Measurements from ENCODE around the gene EIF4E3.

Gene EIF4E3

GRCh38 chr3:71636482-71636881, 88.7 kb downstream of the EIF4E3 start:
- no peak for DNase-seq (ENCODE audit: low read depth, low spot score)
- TF ChIP-seq CTCF (IDR thresholded peaks at IDR 0.05; ENCODE audit: insufficient read depth, low read length, missing control alignments), result no peak
- CTCF ChIA-PET, result interaction anchor here (1.4 to 1.7 kb wide), 2 partner anchors 16 to 44 kb away, joined by 3 to 4 read pairs; no protein-coding TSS in a partner anchor
- POLR2A ChIA-PET, result no interaction called here
- H3K4me3 ChIP-seq (ENCODE audit: low read depth, low read length), result no peak overlapping the region

- DNase-seq (ENCODE audit: low read depth, low spot score), result no peak
- ChIA-PET POLR2A (no interaction called here), CTCF (interaction anchor here (1.7 kb wide), 1 partner anchor 45 kb away, joined by 4 read pairs; no protein-coding TSS in a partner anchor)
- TF ChIP-seq CTCF (IDR thresholded peaks at IDR 0.05; ENCODE audit: insufficient read depth, low read length, missing control alignments), result no peak
- H3K4me3 ChIP-seq (ENCODE audit: low read depth, low read length), result no peak overlapping the region
Observed at GRCh38 chr3:71636001-71636400, 89.2 kb downstream of the EIF4E3 start.

- CTCF ChIA-PET, result no interaction called here
- H3K4me3 ChIP-seq (ENCODE audit: low read depth, low read length), result no peak overlapping the region
- DNase-seq (ENCODE audit: low read depth, low spot score), result no peak
- POLR2A ChIA-PET, result no interaction called here
- TF ChIP-seq CTCF (IDR thresholded peaks at IDR 0.05; ENCODE audit: insufficient read depth, low read length, missing control alignments), result no peak
Observed at GRCh38 chr3:71634671-71635070, 90.5 kb downstream of the EIF4E3 start.

- no peak for DNase-seq (ENCODE audit: low read depth, low spot score)
- CTCF ChIA-PET, result no interaction called here
- POLR2A ChIA-PET, result no interaction called here
- TF ChIP-seq CTCF (IDR thresholded peaks at IDR 0.05; ENCODE audit: insufficient read depth, low read length, missing control alignments), result no peak
- H3K4me3 ChIP-seq (ENCODE audit: low read depth, low read length), result no peak overlapping the region
Observed at GRCh38 chr3:71629711-71630110, 95.5 kb downstream of the EIF4E3 start.

- ChIA-PET POLR2A (no interaction called here), CTCF (interaction anchor here (1.3 kb wide), 1 partner anchor 52 kb away, joined by 5 read pairs; no protein-coding TSS in a partner anchor)
- TF ChIP-seq CTCF (IDR thresholded peaks at IDR 0.05; ENCODE audit: insufficient read depth, low read length, missing control alignments), result no peak
- no peak overlapping the region for H3K4me3 ChIP-seq (ENCODE audit: low read depth, low read length)
- no peak for DNase-seq (ENCODE audit: low read depth, low spot score)
Observed at GRCh38 chr3:71629289-71629688, 95.9 kb downstream of the EIF4E3 start.

GRCh38 chr3:71628522-71628921, 96.7 kb downstream of the EIF4E3 start:
- no peak for TF ChIP-seq CTCF (IDR thresholded peaks at IDR 0.05; ENCODE audit: insufficient read depth, low read length, missing control alignments)
- ChIA-PET CTCF (interaction anchor here (1.0 to 1.3 kb wide), 2 partner anchors 25 to 53 kb away, joined by 3 to 5 read pairs; no protein-coding TSS in a partner anchor), POLR2A (no interaction called here)
- no peak for DNase-seq (ENCODE audit: low read depth, low spot score)
- no peak overlapping the region for H3K4me3 ChIP-seq (ENCODE audit: low read depth, low read length)
